HG03571 (cell line): Measurements from ENCODE around the gene OBI1.

Source experiments
- ATAC-seq: cut with Tn5 transposase; IDR thresholded peaks from one replicate; pipeline ENCODE4 v1.9.1; 2021; ENCODE audit not compliant: unreplicated experiment

Gene OBI1

GRCh38 chr13:78604782-78605611 lies 54.0 kb downstream of the OBI1 start:
- no peak for ATAC-seq

DNA sequence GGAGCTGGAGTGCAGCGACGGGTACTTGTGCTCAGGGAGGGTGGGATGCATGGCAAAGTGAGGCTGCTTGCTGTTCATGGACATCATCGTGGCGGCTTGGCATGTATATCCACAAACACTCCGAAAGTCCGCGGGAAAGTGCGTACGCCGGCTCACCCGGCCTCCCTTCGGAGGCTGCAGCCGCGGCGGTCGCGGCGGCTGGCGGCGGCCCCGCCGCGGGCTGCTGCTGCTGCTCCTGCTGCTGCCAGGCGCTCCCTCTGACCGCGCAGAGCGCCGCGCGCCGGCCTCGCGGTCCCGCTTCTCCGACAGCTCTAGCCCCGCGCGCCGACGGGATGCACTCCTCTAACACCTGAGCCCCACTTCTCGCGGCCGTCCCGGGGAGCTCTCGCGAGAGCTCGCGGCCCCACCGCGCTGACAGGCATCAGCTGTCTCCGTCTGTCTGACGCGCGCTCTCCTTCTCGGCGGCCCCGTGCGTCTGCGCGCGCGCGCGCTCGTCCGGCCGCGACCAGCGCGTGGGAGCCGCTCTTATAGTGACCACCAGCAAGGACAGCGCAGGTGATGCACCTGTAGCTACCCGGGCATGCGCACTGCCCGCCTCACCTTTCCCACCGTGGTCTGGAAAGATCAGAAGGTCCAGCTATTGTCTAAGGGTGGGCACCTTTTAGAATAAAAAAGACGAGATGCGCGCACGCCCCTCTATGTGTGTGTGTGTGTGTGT lies 55.6 kb downstream of the OBI1 start, which contains the start of gene POU4F1:
Gene POU4F1, minus strand, starts transcription at position 313 of the 718 bp plus-strand sequence. Its CDS starts 226 bp downstream, at position 87.
- peak; percentile 82 for ATAC-seq

- no peak for ATAC-seq
Observed at GRCh38 chr13:78602561-78603239, 56.3 kb downstream of the OBI1 start.

- ATAC-seq, result no peak
Observed at GRCh38 chr13:78601874-78602560, 56.9 kb downstream of the OBI1 start.

DNA sequence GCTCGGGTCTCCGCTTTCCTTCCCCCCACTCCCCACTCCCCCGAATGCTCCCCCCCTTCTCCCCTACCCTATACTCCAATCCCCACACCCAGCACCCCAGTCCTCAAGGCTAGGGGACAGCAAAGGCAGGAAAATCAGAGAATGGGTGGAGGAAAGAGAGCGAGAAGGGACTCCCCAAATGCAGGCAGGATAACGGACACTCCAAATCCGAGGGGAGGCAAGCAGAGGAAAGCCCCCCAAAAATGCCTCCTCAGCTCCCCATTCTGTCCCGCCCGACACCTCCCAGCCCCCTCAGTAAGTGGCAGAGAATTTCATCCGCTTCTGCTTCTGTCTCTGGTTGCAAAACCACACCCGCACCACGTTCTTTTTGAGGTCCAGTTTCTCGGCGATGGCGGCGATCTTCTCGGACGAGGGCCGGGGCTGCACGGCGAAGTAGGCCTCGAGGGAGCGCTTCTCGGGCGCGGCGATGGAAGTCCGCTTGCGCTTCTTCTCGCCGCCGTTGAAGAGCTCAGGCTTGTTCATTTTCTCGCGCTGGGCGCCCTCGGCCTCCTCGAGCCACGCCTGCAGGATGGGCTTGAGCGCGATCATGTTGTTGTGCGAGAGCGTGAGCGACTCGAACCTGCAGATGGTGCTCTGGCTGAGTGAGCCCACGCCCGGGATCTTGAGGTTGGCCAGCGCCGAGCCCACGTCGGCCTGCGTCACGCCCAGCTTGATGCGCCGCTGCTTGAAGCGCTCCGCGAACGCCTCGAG lies 57.7 kb downstream of the OBI1 start:
- no peak for ATAC-seq

- ATAC-seq, result no peak
Observed at GRCh38 chr13:78600280-78600883, 58.6 kb downstream of the OBI1 start.

DNA sequence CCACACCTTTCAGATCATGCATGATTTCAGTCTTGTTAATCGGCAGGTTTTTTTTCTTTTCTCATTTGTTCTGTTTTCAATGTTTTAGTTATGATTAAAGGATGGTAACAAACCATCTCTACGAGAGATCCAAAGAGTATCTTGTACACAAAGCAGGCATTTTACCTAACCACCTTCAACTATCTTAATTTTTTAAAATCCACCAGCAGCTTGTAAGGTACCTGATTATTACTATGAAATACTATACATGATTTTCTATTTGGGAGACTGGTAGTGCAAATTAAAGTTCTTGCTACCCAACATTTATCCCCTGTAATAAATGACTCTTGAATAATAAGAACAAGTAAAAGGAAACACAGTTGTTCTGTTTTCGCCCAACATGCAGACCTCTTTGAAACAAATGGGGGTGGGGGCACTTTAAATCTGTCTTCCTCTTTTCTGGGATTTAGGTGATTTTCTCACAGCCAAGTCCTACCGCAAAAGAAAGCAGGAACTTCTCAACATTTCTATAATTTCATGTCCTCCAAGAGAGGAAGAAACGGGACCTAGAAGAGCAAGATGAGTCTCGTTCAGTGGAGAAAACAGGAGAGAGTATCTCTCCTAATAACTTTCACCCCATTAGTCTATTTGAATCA lies 59.2 kb downstream of the OBI1 start:
- ATAC-seq, result no peak

DNA sequence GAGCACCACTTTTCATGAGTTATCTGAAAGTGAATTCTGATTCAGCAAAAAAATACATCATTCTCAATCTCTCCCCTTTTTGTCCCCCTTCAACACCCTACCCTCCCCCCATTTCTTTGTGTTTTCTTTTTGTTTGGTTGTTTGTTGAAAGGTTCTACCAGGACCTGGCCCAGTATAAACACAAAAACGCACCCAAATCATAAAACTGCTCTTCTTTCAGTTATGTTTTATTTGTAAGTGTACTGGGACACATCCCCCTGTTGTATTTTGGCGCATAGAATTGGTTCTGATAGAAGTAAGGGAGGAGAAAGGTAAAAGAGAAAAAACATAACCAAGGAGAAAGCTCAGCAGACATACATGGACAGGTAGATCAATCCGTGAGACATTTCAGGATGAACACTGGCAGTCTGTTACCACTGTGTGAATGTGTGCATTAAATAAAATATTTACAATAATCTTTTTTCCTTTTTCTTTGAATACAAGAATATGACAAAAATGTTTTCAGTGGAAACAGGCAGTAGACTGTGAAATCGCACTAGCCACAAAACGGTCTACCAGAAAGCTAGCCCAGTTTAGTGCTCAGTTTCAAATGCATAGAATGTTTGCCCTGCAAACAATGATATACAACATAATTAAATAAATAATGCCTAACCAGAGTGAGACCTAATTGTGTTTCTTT lies 59.9 kb downstream of the OBI1 start:
- no peak for ATAC-seq

- no peak for ATAC-seq
Observed at GRCh38 chr13:78598116-78598781, 60.7 kb downstream of the OBI1 start.

DNA sequence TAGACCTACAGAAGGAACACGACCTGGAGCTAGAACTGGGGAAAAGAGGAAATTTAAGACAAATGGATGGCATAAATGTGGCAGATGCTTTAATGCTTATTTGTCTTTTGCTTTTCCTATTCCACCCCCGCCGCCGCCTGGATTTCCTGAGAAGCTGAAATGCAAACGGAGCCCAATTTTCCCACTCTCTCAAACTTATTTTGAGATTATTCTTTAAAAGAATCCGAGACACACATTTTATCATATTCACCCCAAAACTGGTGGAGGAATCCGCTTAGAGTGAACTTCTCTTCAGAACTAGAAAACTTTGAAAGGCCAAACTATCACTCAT lies 61.4 kb downstream of the OBI1 start:
- no peak for ATAC-seq

DNA sequence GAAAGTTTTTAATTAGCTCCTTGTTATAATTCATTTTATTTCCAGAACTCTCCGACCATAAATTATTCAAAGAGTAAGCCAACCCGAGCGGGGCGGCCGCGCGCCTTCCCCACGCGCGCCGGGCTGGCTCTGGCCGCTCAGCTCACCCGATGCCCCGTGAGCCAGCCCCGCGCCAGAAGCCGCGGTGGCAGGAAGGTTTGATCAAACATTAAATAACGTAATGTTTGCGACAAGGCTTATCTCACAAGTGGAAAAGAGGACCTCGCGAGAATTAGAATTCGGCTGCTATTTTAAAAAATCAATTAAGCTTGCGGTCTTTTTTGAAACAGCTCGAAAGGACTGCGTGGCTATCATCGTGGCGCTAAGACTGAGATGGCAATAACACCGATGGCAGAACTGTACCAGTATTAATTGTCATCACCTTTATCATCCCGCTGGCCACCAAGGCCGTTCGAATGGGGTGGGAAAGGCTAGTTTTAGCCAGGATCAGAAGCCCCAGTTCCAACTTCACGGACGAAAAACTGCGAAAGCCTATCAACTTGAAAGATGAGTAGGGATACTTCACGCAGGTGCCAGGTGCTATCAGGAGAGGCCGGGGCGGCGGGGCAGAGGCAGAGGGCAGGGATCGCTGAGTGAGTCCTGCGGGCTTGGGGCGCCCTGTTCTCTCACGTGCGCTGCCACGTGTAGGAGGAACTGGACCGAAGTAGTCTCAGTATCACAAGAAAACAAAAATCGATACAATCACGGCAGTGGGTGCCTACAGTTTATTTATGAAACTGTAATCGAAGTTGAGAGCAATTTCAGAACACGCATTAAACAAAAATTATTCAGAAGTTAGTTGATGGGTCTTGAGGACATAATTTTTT lies 62.0 kb downstream of the OBI1 start:
- no peak for ATAC-seq

- ATAC-seq, result no peak
Observed at GRCh38 chr13:78596399-78596735, 62.6 kb downstream of the OBI1 start.

GRCh38 chr13:78595495-78596398 lies 63.2 kb downstream of the OBI1 start:
- ATAC-seq, result no peak

DNA sequence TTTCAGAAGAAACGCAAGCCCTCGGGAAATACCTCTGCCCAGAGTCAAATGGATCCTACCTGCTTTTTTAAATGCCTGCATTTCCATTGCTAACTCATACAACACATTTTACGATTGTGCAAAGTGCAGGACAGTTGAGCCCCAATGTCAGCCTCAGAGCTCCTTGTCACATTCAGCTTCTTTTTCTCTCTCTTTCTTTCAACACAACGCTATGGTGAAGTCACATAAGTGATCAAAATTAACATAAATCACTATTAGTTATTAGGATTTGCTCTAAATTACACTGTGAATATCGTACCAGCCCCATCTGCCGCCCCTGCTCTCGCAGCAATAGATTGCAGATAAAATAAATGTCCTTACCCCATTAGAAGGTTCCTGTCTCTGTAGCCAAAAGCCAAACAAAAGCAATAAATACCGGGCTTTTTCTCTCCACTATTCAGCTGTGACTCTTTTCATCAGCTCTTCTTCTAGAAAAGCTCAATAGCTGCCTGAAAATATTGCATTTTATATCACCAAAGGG lies 64.4 kb downstream of the OBI1 start:
- no peak for ATAC-seq

DNA sequence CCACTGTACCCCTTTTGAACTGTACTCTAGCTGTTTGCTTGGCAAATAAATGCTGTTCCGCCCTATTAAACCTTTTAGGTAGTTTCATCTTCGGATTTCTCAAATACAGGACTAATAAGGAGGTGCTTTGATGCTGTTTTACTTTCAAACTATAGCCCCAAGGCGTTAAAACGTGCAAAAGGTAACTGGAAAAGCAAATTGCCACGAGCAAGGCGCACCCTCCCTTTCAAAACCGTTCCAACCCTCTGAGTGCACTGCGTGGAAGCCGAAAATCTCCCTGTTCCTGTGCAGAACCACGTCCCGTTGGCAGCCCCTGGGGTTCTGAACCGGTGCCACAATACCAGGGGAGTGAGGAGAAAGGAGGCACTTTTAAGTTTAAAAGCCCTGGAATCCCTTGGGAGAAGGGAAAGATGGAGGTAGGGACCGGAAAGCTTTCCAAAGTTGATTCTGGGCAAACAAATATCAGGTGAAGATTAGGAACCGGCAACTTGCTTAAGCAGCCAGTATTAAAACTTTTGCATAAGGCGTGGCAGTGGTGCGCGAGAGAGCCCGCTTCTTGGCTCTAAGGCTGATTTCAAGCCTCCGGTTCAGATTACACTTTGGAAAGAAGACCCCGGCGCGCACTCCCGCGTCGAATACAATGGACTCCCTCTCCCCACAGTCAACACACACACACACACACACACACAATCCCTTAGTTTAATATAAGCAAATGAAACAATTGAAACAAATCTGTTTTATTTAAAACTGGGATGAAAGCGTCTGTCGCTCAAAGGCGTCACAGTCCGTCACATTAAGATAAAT lies 65.1 kb downstream of the OBI1 start:
- ATAC-seq, result no peak

GRCh38 chr13:78593129-78593528 lies 65.8 kb downstream of the OBI1 start:
- ATAC-seq, result no peak
